Measurements from ENCODE around the gene FYN. TPM values are rescaled to one million over a fixed set of nuclear protein-coding genes. Genes with fewer than 3 reads are reported as not detected.

FYN gene
- total and polyA plus RNA-seq, 9 of the 15 experiments (the other 6 are each of a cell fraction or from before 2014, with no cell fraction given): 2.9 to 22.1 (median 11.4) TPM

DNA sequence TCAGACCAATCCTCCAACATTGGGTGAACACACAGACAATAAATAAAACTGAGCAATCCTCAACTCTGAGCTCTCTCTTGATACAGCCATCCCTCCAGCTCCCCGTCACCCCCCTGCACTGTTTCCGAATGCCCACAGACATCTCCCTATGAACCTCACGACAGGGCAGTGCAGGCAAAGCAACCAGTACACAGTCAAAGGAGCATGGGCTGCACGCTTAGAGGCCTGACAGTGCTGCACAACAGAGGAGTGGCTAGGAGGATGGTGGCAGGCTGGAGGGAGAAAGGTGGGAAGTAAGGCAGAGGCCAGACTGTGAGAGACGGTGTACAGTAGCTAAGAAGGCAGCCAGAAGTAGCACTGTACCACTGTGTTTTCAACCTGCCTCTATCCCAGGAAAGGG, 24.0 kb downstream of the FYN start:
- ATAC-seq (peak; percentile 36), FAIRE-seq (no peak), DNase-seq (ENCODE audit: extremely low read depth in 1 of 4, low spot score in 3 of 4) (no peak)
- Histone ChIP-seq H3K9me3 (replicated peaks; ENCODE audit: control insufficient read depth, insufficient read depth, low read depth, low read length) (no peaks in the 10 kb centered on the region), H3K79me2 (ENCODE audit: control insufficient read depth, insufficient read depth, low read length) (no peaks in the 10 kb centered on the region), H3K9ac (ENCODE audit: insufficient read depth in 1 of 2, low read depth in 2 of 2, low read length in 2 of 2) (peak overlapping the region in 1 of 2 experiments; percentile 12; a peak in 1 of 4 replicates), H3K27ac (ENCODE audit: extremely low read depth, low read depth, low read length) (no peak overlapping the region), H3K36me3 (ENCODE audit: control insufficient read depth, insufficient read depth, low read length) (no peaks in the 10 kb centered on the region), H4K20me1 (replicated peaks; ENCODE audit: control insufficient read depth, insufficient read depth, low read length) (peaks cover 10% of the 10 kb centered on the region; the same call in 1 of the 2 replicates), H3K4me2 (ENCODE audit: insufficient read depth, low read length) (no peak overlapping the region), H3K4me1 (replicated peaks in 1 of 2; ENCODE audit: control insufficient read depth in 2 of 2, insufficient read depth in 2 of 2, low read length in 2 of 2) (peaks cover 11 to 16% of the 10 kb centered on the region in 2 experiments; a peak in 4 of 5 replicates), H2AFZ (ENCODE audit: low read depth, low read length) (no peak overlapping the region), H3K4me3 (no peak overlapping the region), H3K9me1 (ENCODE audit: control insufficient read depth, insufficient read depth, low read length) (no peaks in the 10 kb centered on the region), H3K27me3 (ENCODE audit: control insufficient read depth in 2 of 2, insufficient read depth in 2 of 2, low read length in 2 of 2) (peaks cover 0 to 12% of the 10 kb centered on the region in 2 experiments; a peak in 3 of 5 replicates)
- BruUV-seq (replicated peaks): no TSS peak
- no peak for TF ChIP-seq CHD2 (IDR thresholded peaks at IDR 0.05; ENCODE audit: low read depth, low read length)
- no peak for TF ChIP-seq ZNF354B (CRISPR knock-in tag; IDR thresholded peaks at IDR 0.05)
- TF ChIP-seq MCM2 (IDR thresholded peaks at IDR 0.05; ENCODE audit: low read depth): no peak
- TF ChIP-seq U2AF2 (optimal IDR thresholded peaks at IDR 0.05; ENCODE audit: low read depth, low read length): no peak
- intact Hi-C loops (cut with micrococcal nuclease) (no loop called here), in situ Hi-C loops (cut with MboI) (no loop called here)
- ChIA-PET POLR2A (interaction anchor here (0.7 to 1.0 kb wide), 2 partner anchors 9 to 20 kb away, joined by 3 read pairs; no protein-coding TSS in a partner anchor), CTCF (ENCODE audit: low intra/inter-chr PET ratio) (no interaction called here)
- 43% methylated on average over 5 of the region's 5 CpGs for WGBS (ENCODE audit: insufficient coverage, low coverage, missing lambda C conversion rate)

- H3K9me3 ChIP-seq (replicated peaks; ENCODE audit: control insufficient read depth, insufficient read depth, low read depth, low read length): no peaks in the 10 kb centered on the region
- WGBS (ENCODE audit: insufficient coverage, low coverage, missing lambda C conversion rate): 8% methylated on average over 7 of the region's 7 CpGs
- H3K36me3 ChIP-seq (ENCODE audit: control insufficient read depth, insufficient read depth, low read length): no peaks in the 10 kb centered on the region
- H3K9me1 ChIP-seq (ENCODE audit: control insufficient read depth, insufficient read depth, low read length): no peaks in the 10 kb centered on the region
- TF ChIP-seq, protein P1, sequence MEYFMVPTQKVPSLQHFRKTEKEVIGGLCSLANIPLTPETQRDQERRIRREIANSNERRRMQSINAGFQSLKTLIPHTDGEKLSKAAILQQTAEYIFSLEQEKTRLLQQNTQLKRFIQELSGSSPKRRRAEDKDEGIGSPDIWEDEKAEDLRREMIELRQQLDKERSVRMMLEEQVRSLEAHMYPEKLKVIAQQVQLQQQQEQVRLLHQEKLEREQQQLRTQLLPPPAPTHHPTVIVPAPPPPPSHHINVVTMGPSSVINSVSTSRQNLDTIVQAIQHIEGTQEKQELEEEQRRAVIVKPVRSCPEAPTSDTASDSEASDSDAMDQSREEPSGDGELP (CRISPR knock-in tag; IDR thresholded peaks at IDR 0.05; ENCODE audit: borderline replicate concordance): no peak
- TF ChIP-seq NONO (IDR thresholded peaks at IDR 0.05; ENCODE audit: low read depth in 2 of 2, low read length in 1 of 2) (no peak), C11orf30 (IDR thresholded peaks at IDR 0.05; ENCODE audit: low read depth) (peak; percentile 57), ZNF197 (CRISPR knock-in tag; IDR thresholded peaks at IDR 0.05; ENCODE audit: low read depth) (no peak), CXXC5 (CRISPR knock-in tag; IDR thresholded peaks at IDR 0.05) (peak; percentile 22; the same call in 1 of the 2 replicates), ZC3H8 (IDR thresholded peaks at IDR 0.05) (no peak), NFE2 (IDR thresholded peaks at IDR 0.05; ENCODE audit: low read depth) (peak; percentile 65), DACH1 (IDR thresholded peaks at IDR 0.05; ENCODE audit: partially characterized antibody) (no peak)
- TF ChIP-seq, protein P2, sequence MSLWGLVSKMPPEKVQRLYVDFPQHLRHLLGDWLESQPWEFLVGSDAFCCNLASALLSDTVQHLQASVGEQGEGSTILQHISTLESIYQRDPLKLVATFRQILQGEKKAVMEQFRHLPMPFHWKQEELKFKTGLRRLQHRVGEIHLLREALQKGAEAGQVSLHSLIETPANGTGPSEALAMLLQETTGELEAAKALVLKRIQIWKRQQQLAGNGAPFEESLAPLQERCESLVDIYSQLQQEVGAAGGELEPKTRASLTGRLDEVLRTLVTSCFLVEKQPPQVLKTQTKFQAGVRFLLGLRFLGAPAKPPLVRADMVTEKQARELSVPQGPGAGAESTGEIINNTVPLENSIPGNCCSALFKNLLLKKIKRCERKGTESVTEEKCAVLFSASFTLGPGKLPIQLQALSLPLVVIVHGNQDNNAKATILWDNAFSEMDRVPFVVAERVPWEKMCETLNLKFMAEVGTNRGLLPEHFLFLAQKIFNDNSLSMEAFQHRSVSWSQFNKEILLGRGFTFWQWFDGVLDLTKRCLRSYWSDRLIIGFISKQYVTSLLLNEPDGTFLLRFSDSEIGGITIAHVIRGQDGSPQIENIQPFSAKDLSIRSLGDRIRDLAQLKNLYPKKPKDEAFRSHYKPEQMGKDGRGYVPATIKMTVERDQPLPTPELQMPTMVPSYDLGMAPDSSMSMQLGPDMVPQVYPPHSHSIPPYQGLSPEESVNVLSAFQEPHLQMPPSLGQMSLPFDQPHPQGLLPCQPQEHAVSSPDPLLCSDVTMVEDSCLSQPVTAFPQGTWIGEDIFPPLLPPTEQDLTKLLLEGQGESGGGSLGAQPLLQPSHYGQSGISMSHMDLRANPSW (CRISPR knock-in tag; IDR thresholded peaks at IDR 0.05): no peak
- intact Hi-C loops (cut with micrococcal nuclease) (no loop called here), in situ Hi-C loops (cut with MboI) (no loop called here)
- FAIRE-seq: no peak
- CTCF ChIA-PET (ENCODE audit: low intra/inter-chr PET ratio): no interaction called here
- BruUV-seq (replicated peaks): no TSS peak
- peaks cover 0 to 8% of the 10 kb centered on the region in 2 experiments; a peak in 1 of 5 replicates for H3K27me3 ChIP-seq (ENCODE audit: control insufficient read depth in 2 of 2, insufficient read depth in 2 of 2, low read length in 2 of 2)
- H3K4me3 ChIP-seq: no peak overlapping the region
- no peak overlapping the region for H3K9ac ChIP-seq (ENCODE audit: insufficient read depth in 1 of 2, low read depth in 2 of 2, low read length in 2 of 2)
- POLR2A ChIA-PET: interaction anchor here (1.2 kb wide), 1 partner anchor 9 kb away, joined by 3 read pairs; no protein-coding TSS in a partner anchor
- no peaks in the 10 kb centered on the region for H3K79me2 ChIP-seq (ENCODE audit: control insufficient read depth, insufficient read depth, low read length)
- DNase-seq (ENCODE audit: extremely low read depth in 1 of 4, low spot score in 3 of 4): peak in 2 of 4 experiments; percentile 19 to 20
- no peak for ATAC-seq
- H3K4me2 ChIP-seq (ENCODE audit: insufficient read depth, low read length): no peak overlapping the region
- peaks cover 6% of the 10 kb centered on the region; the same call in 1 of the 2 replicates for H4K20me1 ChIP-seq (replicated peaks; ENCODE audit: control insufficient read depth, insufficient read depth, low read length)
- H2AFZ ChIP-seq (ENCODE audit: low read depth, low read length): no peak overlapping the region
- H3K27ac ChIP-seq (ENCODE audit: extremely low read depth, low read depth, low read length): no peak overlapping the region
- H3K4me1 ChIP-seq (replicated peaks in 1 of 2; ENCODE audit: control insufficient read depth in 2 of 2, insufficient read depth in 2 of 2, low read length in 2 of 2): peaks cover 11 to 24% of the 10 kb centered on the region in 2 experiments; a peak in 4 of 5 replicates
Observed at GRCh38 chr6:111848262-111848812, 24.9 kb downstream of the FYN start.

Data from K562 (cell line).